GM18951 (cell line): ENCODE measurements around the gene PELO.

Experiments
- POLR2A ChIP-seq: IDR thresholded peaks from 4 replicates; pipeline ENCODE4 v1.6.1; 2011; ENCODE audit warnings: mild to moderate bottlenecking; ENCODE audit not compliant: insufficient read length, insufficient read depth; ENCODE audit errors: extremely low read depth
- in situ Hi-C: fragments of 300-500 bp; cut with MboI; formaldehyde crosslinking; loops from one replicate; pipeline ENCODE4 v1.12.0; 2022; ENCODE audit warnings: low sequenced_read_pairs, mixed read lengths, inconsistent platforms; ENCODE audit not compliant: unreplicated experiment

Gene PELO

DNA sequence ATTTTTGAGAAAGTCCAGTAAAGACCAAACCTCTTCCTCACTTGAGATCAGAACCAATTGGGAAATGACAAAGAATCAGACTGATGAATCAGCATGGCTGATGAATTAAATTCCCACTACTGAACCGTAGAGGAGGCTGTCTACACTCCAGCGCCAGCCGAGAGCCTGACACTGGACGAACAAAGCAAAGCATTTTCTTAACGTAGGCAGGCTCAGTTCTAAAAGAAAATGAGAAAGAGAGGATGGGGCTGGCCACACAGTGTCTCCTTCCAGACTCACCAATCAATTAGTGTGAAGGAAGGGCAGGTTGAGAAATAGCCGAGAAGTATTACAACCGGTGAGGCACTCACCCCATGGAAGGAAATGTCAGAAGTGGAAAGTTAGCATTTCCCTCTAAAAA lies 49.4 kb downstream of the PELO start:
- TF ChIP-seq POLR2A: no peak

More for the DNA sequence above, 49.4 kb downstream of the PELO start:
- in situ Hi-C loops: no loop called here
